ENCODE data around the gene KCNA10. TPM values are rescaled to one million over a fixed set of nuclear protein-coding genes. Genes with fewer than 3 reads are reported as not detected.

The KCNA10 gene
- total and polyA plus RNA-seq, 4 donors = not detected

DNA sequence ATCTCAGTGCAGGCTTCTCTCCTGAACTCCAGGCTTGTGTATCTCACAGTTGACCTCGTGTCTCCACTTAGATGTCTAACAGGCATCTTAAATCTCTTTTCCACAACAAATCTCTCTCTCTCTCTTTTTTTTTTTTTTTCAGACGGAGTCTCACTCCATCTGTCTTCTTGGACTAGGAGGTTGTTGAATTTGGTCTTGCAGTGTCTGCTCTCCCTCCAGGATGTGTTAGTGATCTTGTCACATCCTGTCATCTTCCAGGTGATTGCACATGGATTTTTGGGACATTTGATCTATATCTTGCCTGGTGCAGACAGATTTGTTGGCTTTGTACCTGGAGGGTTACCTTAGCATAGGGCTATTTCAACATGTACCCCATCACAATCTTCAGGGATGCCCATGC lies 26.5 kb upstream of the KCNA10 start:
- TF ChIP-seq, protein P1, sequence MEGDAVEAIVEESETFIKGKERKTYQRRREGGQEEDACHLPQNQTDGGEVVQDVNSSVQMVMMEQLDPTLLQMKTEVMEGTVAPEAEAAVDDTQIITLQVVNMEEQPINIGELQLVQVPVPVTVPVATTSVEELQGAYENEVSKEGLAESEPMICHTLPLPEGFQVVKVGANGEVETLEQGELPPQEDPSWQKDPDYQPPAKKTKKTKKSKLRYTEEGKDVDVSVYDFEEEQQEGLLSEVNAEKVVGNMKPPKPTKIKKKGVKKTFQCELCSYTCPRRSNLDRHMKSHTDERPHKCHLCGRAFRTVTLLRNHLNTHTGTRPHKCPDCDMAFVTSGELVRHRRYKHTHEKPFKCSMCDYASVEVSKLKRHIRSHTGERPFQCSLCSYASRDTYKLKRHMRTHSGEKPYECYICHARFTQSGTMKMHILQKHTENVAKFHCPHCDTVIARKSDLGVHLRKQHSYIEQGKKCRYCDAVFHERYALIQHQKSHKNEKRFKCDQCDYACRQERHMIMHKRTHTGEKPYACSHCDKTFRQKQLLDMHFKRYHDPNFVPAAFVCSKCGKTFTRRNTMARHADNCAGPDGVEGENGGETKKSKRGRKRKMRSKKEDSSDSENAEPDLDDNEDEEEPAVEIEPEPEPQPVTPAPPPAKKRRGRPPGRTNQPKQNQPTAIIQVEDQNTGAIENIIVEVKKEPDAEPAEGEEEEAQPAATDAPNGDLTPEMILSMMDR (IDR thresholded peaks at IDR 0.05; ENCODE audit: control extremely low read depth, extremely low read depth) = no peak
- DNase-seq = no peak
- Histone ChIP-seq H3K9me3 (ENCODE audit: control insufficient read depth in 4 of 4, insufficient read depth in 3 of 4, low read length in 3 of 4) (peaks cover 0 to 3% (median 0%) of the 10 kb centered on the region in 4 donors), H3K9ac (ENCODE audit: insufficient read depth in 1 of 2, low read length in 2 of 2) (no peak overlapping the region), H3K4me3 (no peak overlapping the region), H3K36me3 (ENCODE audit: control insufficient read depth in 4 of 4, insufficient read depth in 4 of 4, low read length in 4 of 4) (no peaks in the 10 kb centered on the region), H3K27ac (ENCODE audit: low read depth in 1 of 2, low read length in 1 of 2) (no peak overlapping the region), H3K4me1 (ENCODE audit: control insufficient read depth in 5 of 5, insufficient read depth in 5 of 5, low read length in 5 of 5) (no peaks in the 10 kb centered on the region), H3K27me3 (ENCODE audit: control insufficient read depth in 3 of 3, insufficient read depth in 3 of 3, low read length in 2 of 3) (peaks cover 0 to 9% (median 4%) of the 10 kb centered on the region in 3 donors)
- 51 to 73% methylated on average over 2 of the region's 2 CpGs for WGBS, 2 donors
- ATAC-seq (ENCODE audit: insufficient read depth, low FRiP score) = no peak

DNA sequence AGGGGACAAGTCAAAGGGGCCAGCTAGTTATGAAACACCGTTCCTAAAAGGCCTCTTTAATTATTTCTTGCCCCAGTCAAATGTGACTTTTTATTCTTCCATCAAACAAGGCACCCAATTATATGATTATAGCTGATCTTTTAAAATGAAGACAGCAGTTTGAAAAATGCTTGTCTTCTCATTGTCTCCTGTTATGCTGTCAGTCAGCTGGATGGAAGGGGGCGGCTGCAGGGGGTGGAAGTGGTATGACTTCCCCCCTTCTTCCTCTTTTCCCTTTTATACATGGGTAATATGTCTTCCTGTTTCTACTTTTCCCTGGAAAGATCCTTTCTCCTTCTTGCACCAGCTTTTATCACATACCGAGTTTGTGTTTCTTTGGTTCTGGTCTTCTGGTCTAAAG lies 25.8 kb upstream of the KCNA10 start:
- no peak overlapping the region for H3K9ac ChIP-seq (ENCODE audit: insufficient read depth in 1 of 2, low read length in 2 of 2)
- H3K9me3 ChIP-seq (ENCODE audit: control insufficient read depth in 4 of 4, insufficient read depth in 3 of 4, low read length in 3 of 4) = peaks cover 0 to 3% (median 0%) of the 10 kb centered on the region in 4 donors
- no peak overlapping the region for H3K27ac ChIP-seq (ENCODE audit: low read depth in 1 of 2, low read length in 1 of 2)
- H3K4me1 ChIP-seq (ENCODE audit: control insufficient read depth in 5 of 5, insufficient read depth in 5 of 5, low read length in 5 of 5) = no peaks in the 10 kb centered on the region
- peaks cover 0 to 5% (median 4%) of the 10 kb centered on the region in 3 donors for H3K27me3 ChIP-seq (ENCODE audit: control insufficient read depth in 3 of 3, insufficient read depth in 3 of 3, low read length in 2 of 3)
- H3K36me3 ChIP-seq (ENCODE audit: control insufficient read depth in 4 of 4, insufficient read depth in 4 of 4, low read length in 4 of 4) = no peaks in the 10 kb centered on the region
- ATAC-seq (ENCODE audit: insufficient read depth, low FRiP score) = no peak
- DNase-seq = no peak
- no peak overlapping the region for H3K4me3 ChIP-seq
- 61 to 69% methylated on average over 3 of the region's 3 CpGs for WGBS, 2 donors
- TF ChIP-seq, protein P1 (IDR thresholded peaks at IDR 0.05; ENCODE audit: control extremely low read depth, extremely low read depth) = no peak

DNA sequence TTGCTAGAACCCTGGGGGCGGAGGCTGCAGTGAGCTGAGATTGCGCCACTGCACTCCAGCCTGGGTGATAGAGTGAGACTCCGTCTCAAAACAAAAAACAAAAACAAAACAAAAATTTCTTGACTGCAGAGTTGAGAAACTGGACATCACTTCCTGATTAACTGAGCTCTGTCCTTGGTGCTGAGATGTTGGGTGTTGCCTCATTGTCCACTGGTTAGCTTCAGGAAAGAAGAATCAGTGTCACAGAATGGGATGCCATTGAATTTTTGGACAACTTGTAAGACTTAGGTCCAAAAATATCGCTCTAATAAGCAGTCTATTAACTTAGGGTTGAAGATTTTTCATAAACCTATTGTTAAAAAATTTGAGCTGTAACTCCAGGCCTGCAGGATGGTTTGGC lies 23.8 kb upstream of the KCNA10 start:
- H3K4me3 ChIP-seq = no peak overlapping the region
- ATAC-seq (ENCODE audit: insufficient read depth, low FRiP score) (no peak), DNase-seq (peak; percentile 22 to 80 (median 56))
- 51 to 55% methylated on average over 4 of the region's 4 CpGs for WGBS, 2 donors
- H3K27me3 ChIP-seq (ENCODE audit: control insufficient read depth in 3 of 3, insufficient read depth in 3 of 3, low read length in 2 of 3) = peaks cover 0 to 4% (median 3%) of the 10 kb centered on the region in 3 donors
- peaks cover 0 to 3% (median 0%) of the 10 kb centered on the region in 4 donors for H3K9me3 ChIP-seq (ENCODE audit: control insufficient read depth in 4 of 4, insufficient read depth in 3 of 4, low read length in 3 of 4)
- TF ChIP-seq, protein P1 (IDR thresholded peaks at IDR 0.05; ENCODE audit: control extremely low read depth, extremely low read depth) = no peak
- H3K9ac ChIP-seq (ENCODE audit: insufficient read depth in 1 of 2, low read length in 2 of 2) = no peak overlapping the region
- no peak overlapping the region for H3K27ac ChIP-seq (ENCODE audit: low read depth in 1 of 2, low read length in 1 of 2)
- no peaks in the 10 kb centered on the region for H3K36me3 ChIP-seq (ENCODE audit: control insufficient read depth in 4 of 4, insufficient read depth in 4 of 4, low read length in 4 of 4)
- H3K4me1 ChIP-seq (ENCODE audit: control insufficient read depth in 5 of 5, insufficient read depth in 5 of 5, low read length in 5 of 5) = no peaks in the 10 kb centered on the region

DNA sequence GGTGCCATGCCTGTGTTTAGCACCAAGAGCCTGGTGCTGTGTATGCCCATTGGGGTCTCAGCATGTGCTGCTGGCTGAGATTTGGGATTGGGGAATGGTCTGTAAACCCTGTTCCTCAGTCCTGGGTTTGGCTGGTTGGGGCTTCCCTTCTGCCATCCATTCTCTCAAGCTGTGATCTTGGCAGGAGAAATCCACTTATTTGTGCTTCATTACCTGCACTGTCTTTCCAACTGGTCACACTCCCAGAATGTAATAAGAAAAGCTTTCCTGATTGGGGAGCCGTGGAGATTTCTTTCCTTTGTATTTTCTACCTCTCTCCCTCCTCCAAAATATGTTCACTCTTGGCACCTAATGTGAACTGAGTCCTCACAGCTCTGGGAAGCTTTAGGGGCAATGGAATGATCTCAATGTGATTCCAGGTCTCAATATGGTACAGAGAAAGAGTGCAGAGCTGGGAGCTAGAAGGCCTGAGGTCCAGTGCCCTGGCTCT lies 23.0 kb upstream of the KCNA10 start:
- TF ChIP-seq, protein P1 (IDR thresholded peaks at IDR 0.05; ENCODE audit: control extremely low read depth, extremely low read depth) = no peak
- Histone ChIP-seq H3K9ac (ENCODE audit: insufficient read depth in 1 of 2, low read length in 2 of 2) (no peak overlapping the region), H3K36me3 (ENCODE audit: control insufficient read depth in 4 of 4, insufficient read depth in 4 of 4, low read length in 4 of 4) (no peaks in the 10 kb centered on the region), H3K27ac (ENCODE audit: low read depth in 1 of 2, low read length in 1 of 2) (no peak overlapping the region), H3K9me3 (ENCODE audit: control insufficient read depth in 4 of 4, insufficient read depth in 3 of 4, low read length in 3 of 4) (peaks cover 0 to 3% (median 0%) of the 10 kb centered on the region in 4 donors), H3K4me1 (ENCODE audit: control insufficient read depth in 5 of 5, insufficient read depth in 5 of 5, low read length in 5 of 5) (no peaks in the 10 kb centered on the region), H3K4me3 (no peak overlapping the region), H3K27me3 (ENCODE audit: control insufficient read depth in 3 of 3, insufficient read depth in 3 of 3, low read length in 2 of 3) (peaks cover 0 to 4% (median 3%) of the 10 kb centered on the region in 3 donors)
- 4 to 63% methylated on average over 1 of the region's 1 CpG for WGBS, 2 donors
- ATAC-seq (ENCODE audit: insufficient read depth, low FRiP score) (no peak), DNase-seq (no peak)
